UCSD-AML1 (cell line): ENCODE data around the gene AKT1.
"Not testable (repeated sequence)": the region's sequence is repeated elsewhere in the genome, so short reads cannot be mapped to it uniquely, and the experiment has no call there.

Experiments
- DNase-seq: peaks from one replicate; lab custom pipeline; 2025; ENCODE audit not compliant: unreplicated experiment; lab: John Stamatoyannopoulos, UW

Gene AKT1

DNA sequence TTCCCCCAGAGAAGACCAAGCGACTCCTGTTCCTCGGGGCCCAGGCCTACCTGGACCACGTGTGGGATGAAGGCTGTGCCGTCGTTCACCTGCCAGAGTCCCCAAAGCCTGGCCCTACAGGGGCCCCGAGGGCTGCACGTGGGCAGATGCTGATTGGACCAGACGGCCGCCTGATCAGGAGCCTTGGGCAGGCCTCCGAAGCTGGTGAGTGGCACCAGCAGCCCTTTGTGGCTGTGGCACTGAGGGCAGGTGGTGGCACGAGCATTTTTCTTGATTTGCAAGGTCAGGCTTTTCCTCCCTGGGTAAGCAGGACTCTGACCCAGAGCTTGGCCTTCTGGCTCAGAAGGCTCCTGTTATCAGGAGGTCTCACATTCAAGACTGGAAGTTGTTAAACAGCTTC is 39.9 kb downstream of the AKT1 start:
- DNase-seq = no peak

DNA sequence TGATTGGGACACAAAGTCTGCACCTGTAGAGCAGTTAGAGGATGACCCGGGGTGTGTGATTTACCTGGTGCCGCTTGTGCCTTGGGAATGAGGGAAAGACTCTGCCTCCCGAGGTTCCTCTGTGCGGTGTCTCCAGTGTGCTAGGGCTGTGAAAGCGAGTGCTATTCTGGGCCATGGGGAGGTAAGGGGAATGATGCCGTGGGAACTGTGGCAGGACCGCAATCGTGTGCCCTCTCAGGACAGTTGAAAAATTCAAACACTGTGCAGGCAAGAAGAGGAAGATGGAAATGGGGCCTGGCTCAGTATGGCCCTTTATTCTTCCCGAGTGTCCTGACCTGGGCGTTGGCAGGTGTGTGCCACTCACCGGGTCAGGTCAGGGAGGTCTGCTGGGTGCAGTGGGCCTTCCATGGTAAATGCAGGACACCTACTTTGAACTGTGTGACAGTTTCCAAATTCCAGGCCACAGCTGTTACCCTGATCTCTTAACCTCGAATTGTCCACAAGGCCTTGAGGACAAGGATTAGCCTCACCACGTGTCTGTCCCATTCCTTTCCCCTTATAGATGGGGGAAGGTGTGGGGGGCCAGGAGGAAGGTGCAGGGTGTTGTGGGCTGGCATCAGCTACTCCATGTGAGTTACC is 41.2 kb downstream of the AKT1 start:
- no peak for DNase-seq

DNA sequence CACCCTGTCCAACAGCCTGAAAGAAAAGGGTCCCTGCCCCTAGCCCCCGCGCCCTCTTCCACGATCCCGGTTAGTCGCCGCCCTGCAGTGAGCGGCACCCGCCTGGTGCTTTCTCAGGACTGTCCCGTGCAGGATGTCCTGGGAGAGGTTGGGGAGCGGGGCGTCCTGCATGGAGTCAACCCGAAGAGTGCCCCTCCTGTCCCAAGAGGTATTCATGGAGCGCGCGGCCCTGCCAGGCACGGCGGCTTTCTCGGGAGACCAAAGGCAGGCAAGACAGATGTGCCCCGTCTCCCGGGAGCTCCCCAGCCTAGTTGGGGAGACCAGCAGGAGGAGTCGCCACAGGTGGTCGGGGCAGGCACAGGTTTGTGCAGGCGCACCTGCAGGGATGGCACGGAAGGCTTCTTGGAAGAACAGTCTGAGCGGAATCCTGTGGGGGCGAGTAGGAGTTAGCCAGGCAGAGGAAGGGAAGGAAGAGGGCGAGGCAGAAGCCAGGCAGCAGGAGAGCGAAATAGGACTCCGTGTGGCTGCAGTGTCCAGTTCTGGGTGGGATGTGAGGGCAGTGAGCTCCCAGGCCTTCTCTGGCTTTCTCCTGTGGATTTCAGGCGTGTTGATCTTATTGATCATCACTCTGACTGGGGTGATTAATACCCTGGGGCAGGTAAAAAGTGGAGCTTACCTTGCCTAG is 41.9 kb downstream of the AKT1 start:
- no peak for DNase-seq

DNA sequence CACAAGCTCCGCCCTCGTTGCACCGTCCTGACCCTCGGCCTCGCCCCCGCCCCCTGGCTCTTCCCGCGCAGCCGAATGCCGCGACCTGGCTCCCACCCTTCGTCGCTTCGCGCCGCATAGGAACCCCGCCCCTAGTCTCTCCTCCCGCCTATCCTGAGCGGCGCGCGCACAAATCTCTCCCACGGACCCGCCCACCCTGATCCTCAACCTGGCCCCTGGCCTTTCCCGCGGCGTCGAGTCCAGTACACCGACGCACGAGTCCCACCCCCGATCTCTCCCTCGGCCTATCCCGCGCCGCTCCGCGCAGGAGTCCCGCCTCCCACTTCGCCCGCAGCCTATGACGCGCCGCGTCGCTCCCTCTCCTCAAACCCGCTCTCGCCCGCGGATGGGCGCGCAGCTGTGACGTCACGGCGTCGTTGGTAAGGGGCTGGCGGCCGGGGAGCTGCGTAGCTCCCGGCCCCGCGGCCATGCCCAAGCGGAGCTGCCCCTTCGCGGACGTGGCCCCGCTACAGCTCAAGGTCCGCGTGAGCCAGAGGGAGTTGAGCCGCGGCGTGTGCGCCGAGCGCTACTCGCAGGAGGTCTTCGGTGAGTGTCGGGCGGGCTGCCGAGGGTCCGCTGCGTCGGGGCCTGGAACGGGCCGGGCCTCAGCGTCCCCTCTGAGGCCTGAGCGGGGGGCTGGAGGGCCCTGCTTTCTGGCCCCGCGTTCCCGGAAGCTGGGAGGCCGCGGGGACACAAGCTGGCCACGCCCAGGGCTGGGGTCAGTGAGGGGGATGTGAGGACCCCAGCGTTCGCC is 42.6 kb downstream of the AKT1 start, which contains the start of gene SIVA1:
TSS of gene SIVA1 (plus strand) at position 413 of the 793 bp plus-strand sequence. CDS start at position 468, 55 bp downstream.
- peak; percentile 100 for DNase-seq

DNA sequence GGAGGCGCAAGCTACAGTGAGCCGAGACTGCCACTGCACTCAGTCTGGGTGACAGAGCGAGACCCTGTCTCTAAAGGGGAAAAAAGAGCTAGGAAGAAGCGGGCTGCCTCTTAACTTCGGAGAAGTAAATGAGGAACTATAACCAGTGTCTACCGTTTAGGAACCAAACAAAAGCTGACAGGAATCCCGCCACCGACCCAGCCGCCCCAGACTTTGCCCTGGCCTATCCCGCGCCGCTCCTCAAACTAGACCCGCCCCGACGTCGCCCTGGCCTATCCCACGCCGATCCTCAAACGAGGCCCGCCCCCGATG is 43.2 kb downstream of the AKT1 start:
- no peak for DNase-seq

DNA sequence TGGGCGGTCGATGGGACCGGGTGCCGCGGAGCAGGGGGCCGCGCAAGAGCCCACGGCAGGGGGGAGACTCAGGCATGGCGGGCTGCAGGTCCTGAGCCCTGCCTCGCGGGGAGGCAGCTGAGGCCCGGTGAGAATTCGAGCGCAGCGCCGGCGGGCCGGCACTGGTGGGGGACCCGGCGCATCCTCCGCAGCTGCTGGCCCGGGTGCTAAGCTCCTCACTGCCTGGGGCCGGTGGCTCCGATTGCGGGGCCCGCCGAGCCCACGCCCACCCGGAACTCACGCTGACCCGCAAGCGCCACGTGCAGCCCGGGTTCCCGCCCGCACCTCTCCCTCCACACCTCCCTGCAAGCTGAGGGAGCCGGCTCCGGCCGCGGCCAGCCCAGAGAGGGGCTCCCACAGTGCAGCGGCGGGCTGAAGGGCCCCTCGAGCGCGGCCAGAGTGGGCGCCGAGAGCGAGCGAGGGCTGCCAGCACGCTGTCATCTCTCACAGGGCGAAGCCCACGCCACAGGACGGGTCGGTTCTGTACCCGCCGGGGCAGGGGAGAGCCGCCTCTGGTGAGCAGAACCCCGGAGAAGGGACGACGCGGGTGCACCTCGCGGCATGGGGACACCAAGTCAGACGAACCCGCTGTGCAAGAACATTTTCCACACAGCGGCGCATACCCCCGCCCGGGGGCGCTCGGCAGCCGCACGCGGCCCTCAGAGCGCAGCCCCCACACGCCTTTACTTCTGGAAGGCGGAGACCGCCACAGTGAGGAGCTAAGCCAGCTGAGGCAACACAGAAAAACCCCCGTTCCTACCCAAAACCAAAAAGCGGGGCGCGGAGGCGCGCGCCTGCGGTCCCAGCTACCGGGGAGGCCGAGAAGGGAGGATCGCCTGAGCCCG is 43.8 kb downstream of the AKT1 start:
- DNase-seq = no peak

DNA sequence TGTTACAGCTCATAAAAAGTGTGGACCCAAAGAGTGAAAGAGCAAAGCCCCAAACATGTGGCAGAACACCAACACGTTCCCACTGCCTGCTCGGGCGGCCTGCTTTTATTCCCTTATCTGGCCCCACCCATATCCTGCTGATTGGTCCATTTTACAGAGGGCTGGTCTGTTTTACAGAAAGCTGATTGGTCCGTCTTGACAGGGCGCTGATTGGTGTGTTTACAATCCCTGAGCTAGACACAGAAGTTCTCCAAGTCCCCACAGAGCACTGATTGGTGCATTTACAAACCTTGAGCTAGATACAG is 44.8 kb downstream of the AKT1 start:
- not testable (repeated sequence) for DNase-seq

DNA sequence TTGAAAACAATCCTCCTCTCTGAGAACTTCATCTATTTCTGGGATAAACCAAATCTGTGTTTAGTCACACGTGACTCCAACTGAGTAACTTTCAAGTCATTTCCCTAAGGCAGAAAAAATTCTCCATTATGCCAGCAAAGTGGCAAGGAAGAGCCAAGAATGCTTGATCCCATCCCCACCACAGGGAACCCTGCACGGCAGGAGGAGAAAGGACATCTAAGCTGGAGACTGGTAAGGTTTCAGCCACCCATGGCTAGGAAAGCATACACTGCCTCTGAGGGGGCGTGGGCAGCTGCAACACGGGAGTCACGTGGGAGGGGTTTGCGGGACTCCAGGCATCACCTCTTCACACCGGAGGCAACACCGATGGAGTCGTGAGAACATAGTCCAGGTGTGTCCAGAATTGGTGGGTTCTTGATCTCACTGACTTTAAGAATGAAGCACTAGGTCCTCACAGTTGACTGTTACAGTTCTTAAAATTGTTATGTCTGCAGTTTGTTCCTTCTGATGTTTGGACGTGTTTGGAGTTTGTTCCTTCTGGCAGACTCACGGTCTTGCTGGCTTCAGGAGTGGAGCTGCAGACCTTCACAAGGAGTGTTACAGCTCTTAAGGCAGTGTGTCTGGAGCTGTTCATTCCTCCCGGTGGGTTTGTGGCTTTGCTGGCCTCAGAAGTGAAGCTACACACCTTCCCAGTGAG is 45.3 kb downstream of the AKT1 start:
- no peak for DNase-seq

DNA sequence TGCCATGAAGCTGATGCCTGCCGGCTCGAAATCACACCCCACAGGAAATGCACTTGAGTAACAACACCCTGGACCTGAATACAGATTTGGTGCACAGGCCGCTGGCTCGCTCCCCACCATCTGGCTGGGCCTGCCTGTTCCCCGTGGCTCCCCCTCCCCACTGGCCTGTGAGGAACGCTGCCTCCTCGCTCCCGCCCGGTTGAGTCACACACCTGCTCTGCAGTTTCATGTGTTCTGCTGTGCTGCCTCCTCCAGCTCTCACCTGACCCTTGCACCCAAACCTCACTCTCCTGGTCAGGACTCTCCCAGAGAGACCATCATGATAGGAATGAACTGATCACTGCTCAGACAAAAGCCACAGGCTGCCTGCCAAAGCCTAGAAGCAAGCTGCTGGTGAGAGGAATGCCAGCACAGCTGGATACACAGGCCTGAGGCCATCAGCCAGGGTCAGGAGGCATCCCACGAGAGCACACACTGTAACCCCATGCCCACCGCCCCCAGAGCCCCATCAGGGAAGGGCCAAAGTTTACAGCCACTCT is 46.4 kb downstream of the AKT1 start:
- no peak for DNase-seq

DNA sequence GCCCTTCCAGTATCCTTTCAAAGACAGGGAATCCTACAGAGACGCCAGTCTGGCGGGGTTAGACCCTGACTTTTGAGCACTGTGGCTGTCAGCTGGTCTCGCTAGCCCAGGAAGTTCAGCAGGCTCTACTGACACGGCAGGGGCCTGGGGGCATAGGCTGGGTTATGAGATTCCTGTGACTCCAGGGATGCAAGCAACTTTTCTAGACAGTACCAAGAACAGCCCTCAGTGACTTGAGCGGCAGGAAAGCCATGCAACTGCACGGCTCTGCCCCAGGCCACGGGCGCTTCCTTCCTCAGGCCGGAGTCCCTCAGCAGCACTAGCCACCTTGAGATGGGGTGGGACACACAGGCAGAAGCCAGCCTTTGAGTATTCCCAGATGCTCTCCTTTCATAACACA is 47.7 kb downstream of the AKT1 start:
- DNase-seq = peak; percentile 63

DNA sequence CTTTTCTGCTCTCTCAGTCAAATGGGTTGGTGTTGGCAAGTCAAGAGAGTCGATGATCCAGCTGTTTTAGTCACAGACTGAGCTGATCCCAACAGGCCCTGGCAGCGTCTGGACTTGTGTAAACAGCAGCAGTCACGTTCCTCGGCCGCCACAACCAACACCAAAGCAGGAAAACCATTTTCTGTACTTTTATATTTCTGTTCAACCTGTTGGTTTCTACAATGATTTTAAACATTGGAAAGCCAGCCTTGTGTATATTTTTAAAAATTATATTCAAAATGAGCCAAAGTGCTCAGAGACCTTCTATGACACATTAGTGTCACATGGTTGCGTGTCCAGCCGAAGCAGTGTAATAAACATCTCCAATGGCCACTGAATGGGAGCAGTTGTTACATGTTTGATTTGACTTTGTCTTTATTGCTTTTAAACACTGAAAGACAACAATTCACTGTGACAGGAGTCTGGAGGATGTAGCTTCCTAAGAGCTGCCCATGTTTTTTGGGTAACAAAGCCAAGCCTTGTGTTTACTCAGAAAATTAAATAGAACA is 48.5 kb downstream of the AKT1 start:
- DNase-seq = no peak

DNA sequence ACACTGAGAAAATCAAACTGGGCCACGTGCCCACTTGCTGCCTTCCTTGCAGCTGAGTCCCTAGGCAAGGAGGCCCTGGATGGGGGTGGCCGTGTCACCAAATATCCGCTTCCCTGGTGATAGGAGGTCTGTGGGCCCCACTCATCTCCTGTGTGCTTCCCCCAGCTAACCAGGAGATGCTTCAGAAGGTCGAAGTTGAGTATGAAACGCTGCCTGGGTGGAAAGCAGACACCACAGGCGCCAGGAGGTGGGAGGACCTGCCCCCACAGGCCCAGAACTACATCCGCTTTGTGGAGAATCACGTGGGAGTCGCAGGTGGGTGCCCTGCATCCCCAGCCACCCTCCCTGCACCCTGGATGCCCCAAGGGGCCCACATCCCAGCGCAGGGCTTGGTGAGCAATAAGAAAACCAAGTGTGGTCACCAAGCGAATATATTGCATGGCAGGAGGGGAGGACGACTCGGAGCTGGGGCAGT is 49.4 kb downstream of the AKT1 start:
- no peak for DNase-seq

DNA sequence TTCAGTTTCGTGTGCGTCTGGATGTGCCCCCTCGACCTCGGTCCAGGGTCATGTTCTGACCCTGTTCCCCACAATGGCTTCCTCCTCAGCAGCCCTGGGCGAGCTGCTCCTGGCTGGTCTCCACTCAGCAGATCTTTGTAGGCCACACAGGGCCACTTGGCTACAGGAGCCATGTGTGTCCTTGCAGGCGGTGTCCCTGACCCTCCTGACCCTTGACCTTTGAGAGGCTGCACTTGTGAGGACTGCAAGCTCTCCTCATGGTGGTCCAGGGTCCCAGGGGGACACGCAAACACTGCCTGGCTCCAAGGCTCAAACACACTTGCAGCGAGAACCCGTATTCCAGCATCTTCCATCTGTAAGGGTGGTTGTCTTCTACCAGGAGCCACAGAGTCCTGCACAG is 50.1 kb downstream of the AKT1 start:
- DNase-seq = no peak

DNA sequence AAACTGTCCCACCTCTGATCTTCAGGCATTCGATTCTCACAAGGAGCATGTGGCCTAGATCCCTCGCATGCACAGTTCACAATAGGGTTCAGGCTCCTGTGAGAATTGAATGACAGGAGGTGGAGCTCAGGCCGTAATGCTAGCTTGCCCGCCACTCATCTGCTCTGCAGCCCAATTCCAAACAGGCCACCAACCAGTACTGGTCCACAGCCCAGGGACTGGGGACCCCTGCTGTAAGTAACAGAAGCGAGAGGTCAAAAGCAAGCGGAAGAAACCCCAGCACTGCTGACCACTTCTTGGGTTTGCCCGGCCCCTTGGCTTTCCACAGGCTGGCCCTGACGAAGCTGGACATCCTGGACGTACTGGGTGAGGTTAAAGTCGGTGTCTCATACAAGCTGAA is 51.1 kb downstream of the AKT1 start:
- no peak for DNase-seq

DNA sequence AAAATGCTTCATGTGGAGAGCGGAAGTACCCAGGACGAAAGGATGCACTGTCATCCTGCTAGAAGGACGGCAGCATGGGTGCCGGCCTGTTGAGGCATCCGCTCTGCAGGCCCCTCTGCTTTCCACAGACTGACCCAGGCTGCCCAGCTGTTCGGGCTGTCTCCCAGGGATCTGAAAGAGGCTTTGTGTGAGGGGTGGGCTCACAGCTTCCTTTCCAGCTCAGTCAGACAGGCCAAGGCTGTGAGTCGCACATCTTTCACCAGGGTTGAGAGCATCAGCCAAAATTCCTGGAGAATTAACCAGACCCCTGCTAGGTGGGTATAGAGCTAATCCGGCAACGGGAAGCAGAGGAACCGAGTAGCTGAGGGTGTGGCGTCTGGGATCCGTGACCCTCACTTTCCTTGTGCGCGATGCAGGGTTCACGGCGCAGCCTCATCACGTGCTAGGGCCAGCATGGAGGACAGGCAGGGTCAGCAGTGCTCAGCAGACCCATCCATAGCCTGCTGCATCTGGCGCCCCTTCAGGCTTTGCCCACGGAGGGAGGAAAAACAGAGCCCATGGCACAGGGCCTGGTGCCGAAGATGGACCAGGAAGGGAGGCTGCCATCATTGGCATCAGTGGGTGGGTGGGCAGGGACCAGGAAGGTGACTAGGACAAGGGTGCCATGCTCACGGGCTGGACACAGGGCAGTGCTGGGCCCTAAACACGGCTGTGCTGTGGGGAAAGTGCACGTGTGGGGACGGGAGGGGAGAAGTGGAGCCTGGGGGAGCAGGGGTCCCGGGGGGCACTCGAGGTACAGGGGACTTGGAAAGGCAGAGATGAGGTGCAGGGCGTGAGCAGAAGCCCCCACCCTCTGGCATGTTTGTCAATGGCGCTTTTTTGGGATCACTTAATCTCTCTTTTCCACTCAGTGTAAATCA is 51.8 kb downstream of the AKT1 start:
- DNase-seq = no peak

DNA sequence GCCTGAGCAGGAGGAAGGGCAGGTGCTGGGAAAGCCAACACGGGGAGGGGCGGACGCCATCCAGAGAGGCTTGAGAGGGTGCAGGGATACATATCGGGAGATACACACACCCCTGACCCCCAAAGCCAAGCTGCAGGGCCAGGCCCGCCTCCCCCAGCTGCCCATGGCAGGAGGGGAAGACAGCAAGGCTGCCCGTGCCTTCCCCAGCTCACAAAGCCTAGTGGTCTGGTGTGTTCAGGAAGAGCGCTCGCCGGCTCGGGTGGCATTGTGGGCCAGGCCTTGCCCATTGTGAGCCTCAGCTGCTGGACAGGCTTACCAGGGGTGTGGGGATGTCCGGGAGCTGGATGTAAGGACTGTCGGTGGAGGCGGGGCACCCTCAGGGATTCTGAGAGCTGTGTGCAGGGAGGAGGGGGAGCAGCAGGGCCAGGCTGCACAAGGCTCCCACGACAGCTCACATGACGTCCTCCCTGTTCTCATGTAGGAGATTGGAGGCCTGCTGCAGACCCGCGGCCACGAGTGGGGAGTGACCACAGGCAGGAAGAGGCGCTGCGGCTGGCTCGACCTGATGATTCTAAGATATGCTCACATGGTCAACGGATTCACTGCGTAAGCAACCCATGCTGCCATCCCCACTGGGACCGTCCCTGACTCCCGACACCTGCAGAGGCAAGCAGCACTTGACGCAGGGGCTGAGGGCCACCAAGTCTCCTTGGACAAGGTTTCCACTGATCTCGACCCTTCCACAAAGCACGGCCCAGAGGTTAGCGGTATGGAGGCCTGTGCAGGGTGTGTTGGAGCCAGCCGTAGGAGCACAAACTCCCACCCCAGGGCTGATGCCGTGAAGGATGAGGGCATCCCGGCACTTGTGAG is 52.7 kb downstream of the AKT1 start:
- no peak for DNase-seq

DNA sequence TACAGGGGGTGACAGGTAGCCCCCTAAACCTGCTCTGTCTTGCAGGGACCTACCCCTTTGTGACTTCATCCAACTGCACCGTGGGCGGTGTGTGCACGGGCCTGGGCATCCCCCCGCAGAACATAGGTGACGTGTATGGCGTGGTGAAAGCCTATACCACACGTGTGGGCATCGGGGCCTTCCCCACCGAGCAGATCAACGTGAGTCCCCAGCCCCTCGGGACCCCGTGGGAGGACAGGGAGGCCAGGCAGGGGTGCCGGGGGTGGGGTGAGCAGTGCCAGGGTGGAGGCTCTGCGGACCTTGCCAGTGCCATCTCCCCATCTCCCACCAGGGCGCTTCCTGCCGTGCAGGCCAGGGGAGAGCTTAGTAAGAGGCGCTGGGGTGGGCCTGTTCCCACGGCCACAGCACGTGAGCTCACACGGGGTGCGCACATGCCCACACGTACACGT is 53.7 kb downstream of the AKT1 start:
- no peak for DNase-seq
